ENCODE data around the gene MICAL3. TPM values are rescaled to one million over a fixed set of nuclear protein-coding genes. Genes with fewer than 3 reads are reported as not detected.
"Not testable (repeated sequence)": the region's sequence is repeated elsewhere in the genome, so short reads cannot be mapped to it uniquely, and the experiment has no call there.

MICAL3 gene
- total and polyA plus RNA-seq, 2 experiments from 2014 or later: 6.1 to 25.1 TPM

DNA sequence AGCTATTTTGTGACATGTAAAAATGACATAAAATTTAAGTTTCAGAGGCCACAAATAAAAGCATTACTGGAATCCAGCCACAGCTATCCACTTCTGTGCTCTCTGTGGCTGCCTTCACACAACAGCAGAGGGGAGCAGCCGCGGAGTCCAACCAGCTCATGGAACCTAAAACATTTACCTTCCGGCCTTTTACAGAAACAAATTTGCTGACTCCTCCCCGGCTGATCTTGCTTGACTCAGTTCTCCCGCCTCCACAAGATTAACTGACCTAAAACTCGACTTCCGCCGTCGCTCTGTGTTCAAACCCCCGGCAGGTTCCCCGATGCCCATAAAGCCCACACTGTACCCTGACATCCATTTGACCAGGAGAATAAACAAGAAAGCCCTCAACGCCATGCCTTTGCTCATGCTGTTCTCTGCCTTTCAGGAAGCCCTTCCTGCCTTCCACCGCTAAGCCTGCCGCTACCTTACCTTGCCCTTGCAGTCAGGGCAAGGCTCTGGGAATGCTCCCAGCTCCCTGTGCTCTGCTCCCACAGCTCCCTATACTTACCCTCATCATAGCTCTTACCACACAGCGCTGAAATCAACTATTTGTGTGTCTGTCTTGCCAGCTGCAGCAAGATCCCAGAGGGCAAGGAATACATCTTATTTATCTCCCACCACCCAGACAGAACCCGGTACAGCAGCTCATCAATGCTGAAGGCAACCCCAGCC lies 35.4 kb downstream of the MICAL3 start:
- no peaks in the 10 kb centered on the region for H3K9me2 ChIP-seq (ENCODE audit: insufficient read depth)
- no peak overlapping the region for H3K9ac ChIP-seq
- H3K27me3 ChIP-seq (replicated peaks; ENCODE audit: insufficient read depth): no peaks in the 10 kb centered on the region
- H3K4me3 ChIP-seq: no peak overlapping the region
- in situ Hi-C loops (cut with MboI): no loop called here
- H3K9me3 ChIP-seq (ENCODE audit: low read depth): no peaks in the 10 kb centered on the region
- no peaks in the 10 kb centered on the region for H3K36me3 ChIP-seq (ENCODE audit: low read depth)
- 89 to 91% methylated on average over 16 of the region's 16 CpGs for WGBS, 2 experiments (ENCODE audit: low coverage in 1 of 2, low lambda C conversion rate in 2 of 2, missing lambda C conversion rate in 2 of 2)
- H3K4me2 ChIP-seq (ENCODE audit: unreplicated experiment): no peak overlapping the region
- peaks cover 23% of the 10 kb centered on the region for H3K4me1 ChIP-seq (ENCODE audit: insufficient read depth)
- TF ChIP-seq EZH2 (IDR thresholded peaks at IDR 0.05; ENCODE audit: insufficient read depth, poor library complexity, severe bottlenecking) (no peak), EZH2phosphoT487 (IDR thresholded peaks at IDR 0.05; ENCODE audit: insufficient read depth, low read depth) (no peak)
- no peak for DNase-seq
- no peak overlapping the region for H3K27ac ChIP-seq
- H4K20me1 ChIP-seq (ENCODE audit: insufficient read depth): no peaks in the 10 kb centered on the region
- peaks cover 97% of the 10 kb centered on the region for H3K79me2 ChIP-seq (ENCODE audit: insufficient read depth)
- no peak overlapping the region for H2AFZ ChIP-seq
- H3F3A ChIP-seq (ENCODE audit: insufficient read depth): peaks cover 19% of the 10 kb centered on the region

DNA sequence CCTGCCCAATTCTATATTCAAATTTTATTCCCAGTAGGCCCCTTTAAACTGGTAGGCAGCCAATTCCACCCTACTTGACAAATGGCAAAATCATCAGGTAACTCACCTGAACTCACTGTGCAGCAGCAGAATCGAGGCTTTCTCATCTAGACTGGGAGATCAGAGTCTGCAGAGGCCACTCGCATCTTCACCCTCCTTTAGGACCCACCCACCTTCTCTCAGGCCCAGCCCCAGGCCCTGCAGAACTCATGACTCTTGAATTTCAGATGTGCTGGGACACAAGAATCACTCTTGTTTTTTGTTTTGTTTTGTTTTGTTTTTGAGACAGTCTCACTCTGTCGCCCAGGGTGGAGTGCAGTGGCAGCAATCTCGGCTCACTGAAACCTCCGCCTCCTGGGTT lies 38.8 kb downstream of the MICAL3 start:
- peaks cover 26% of the 10 kb centered on the region for H3K4me1 ChIP-seq (ENCODE audit: insufficient read depth)
- no peaks in the 10 kb centered on the region for H3K36me3 ChIP-seq (ENCODE audit: low read depth)
- DNase-seq: no peak
- no peak overlapping the region for H3K9ac ChIP-seq
- no peak overlapping the region for H3K4me3 ChIP-seq
- no peaks in the 10 kb centered on the region for H3K9me2 ChIP-seq (ENCODE audit: insufficient read depth)
- no peaks in the 10 kb centered on the region for H3K9me3 ChIP-seq (ENCODE audit: low read depth)
- H3K27ac ChIP-seq: peak overlapping the region; percentile 84
- 81 to 84% methylated on average over 5 of the region's 5 CpGs for WGBS, 2 experiments (ENCODE audit: low coverage in 1 of 2, low lambda C conversion rate in 2 of 2, missing lambda C conversion rate in 2 of 2)
- no peaks in the 10 kb centered on the region for H3K27me3 ChIP-seq (replicated peaks; ENCODE audit: insufficient read depth)
- peaks cover 19% of the 10 kb centered on the region for H3F3A ChIP-seq (ENCODE audit: insufficient read depth)
- no peak for TF ChIP-seq EZH2 (IDR thresholded peaks at IDR 0.05; ENCODE audit: insufficient read depth, poor library complexity, severe bottlenecking)
- TF ChIP-seq EZH2phosphoT487 (IDR thresholded peaks at IDR 0.05; ENCODE audit: insufficient read depth, low read depth): no peak
- in situ Hi-C loops (cut with MboI): no loop called here
- no peaks in the 10 kb centered on the region for H4K20me1 ChIP-seq (ENCODE audit: insufficient read depth)
- H3K4me2 ChIP-seq (ENCODE audit: unreplicated experiment): no peak overlapping the region
- H3K79me2 ChIP-seq (ENCODE audit: insufficient read depth): peaks cover 96% of the 10 kb centered on the region
- H2AFZ ChIP-seq: no peak overlapping the region

DNA sequence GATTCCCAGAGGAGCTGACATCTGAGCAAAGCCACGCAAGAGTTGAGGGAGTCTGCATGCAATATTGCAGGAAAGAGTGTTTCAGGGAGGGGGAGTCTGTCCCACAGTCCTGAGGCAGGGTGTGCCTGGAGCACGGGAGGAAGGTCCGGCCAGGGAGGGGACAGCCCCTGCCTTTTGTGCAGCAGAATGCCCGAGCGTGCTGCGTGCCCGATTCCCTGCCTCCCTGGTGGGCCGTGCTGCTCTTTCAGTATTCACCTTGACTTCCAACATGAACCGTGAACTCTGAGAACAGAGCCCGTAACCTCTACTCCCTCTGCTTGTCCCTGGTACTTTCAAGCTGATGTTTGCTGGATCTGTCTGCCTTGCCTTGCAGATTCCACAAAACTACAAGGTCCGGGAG lies 39.3 kb downstream of the MICAL3 start:
- peaks cover 19% of the 10 kb centered on the region for H3F3A ChIP-seq (ENCODE audit: insufficient read depth)
- H3K4me3 ChIP-seq; DNase-seq; H3K27ac ChIP-seq; H3K9me3 ChIP-seq (ENCODE audit: low read depth); H3K4me2 ChIP-seq (ENCODE audit: unreplicated experiment); H2AFZ ChIP-seq; H3K27me3 ChIP-seq (replicated peaks; ENCODE audit: insufficient read depth); H3K9me2 ChIP-seq (ENCODE audit: insufficient read depth); H3K9ac ChIP-seq; H3K36me3 ChIP-seq (ENCODE audit: low read depth); H4K20me1 ChIP-seq (ENCODE audit: insufficient read depth); in situ Hi-C loops (cut with MboI): not testable (repeated sequence)
- H3K4me1 ChIP-seq (ENCODE audit: insufficient read depth): peaks cover 31% of the 10 kb centered on the region
- peaks cover 96% of the 10 kb centered on the region for H3K79me2 ChIP-seq (ENCODE audit: insufficient read depth)
- 51 to 58% methylated on average over 11 of the region's 11 CpGs for WGBS, 2 experiments (ENCODE audit: low coverage in 1 of 2, low lambda C conversion rate in 2 of 2, missing lambda C conversion rate in 2 of 2)

DNA sequence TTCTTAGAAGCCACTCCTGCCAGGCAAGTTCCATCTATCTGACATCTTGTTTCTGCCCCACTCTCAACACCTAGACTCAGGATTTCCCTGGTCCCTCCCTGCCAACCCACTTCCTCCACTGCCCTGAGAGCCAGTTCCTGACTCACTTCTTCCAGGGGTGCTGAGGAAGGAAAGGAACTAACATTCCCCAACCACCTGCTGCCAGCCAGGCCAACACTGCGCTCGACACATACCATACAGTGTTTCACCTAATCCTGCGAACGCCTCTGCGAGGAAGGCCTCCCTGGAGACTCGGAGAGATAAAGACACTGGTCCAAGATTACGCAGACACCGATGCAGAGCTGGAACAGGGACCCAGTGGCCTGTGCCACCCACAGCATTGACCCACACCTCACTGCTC lies 40.2 kb downstream of the MICAL3 start:
- H3K4me1 ChIP-seq (ENCODE audit: insufficient read depth): peaks cover 30% of the 10 kb centered on the region
- peaks cover 19% of the 10 kb centered on the region for H3F3A ChIP-seq (ENCODE audit: insufficient read depth)
- no peak overlapping the region for H3K4me3 ChIP-seq
- no peak overlapping the region for H3K27ac ChIP-seq
- in situ Hi-C loops (cut with MboI): no loop called here
- no peaks in the 10 kb centered on the region for H3K36me3 ChIP-seq (ENCODE audit: low read depth)
- TF ChIP-seq EZH2 (IDR thresholded peaks at IDR 0.05; ENCODE audit: insufficient read depth, poor library complexity, severe bottlenecking): no peak
- TF ChIP-seq EZH2phosphoT487 (IDR thresholded peaks at IDR 0.05; ENCODE audit: insufficient read depth, low read depth): no peak
- no peaks in the 10 kb centered on the region for H3K27me3 ChIP-seq (replicated peaks; ENCODE audit: insufficient read depth)
- H3K9me3 ChIP-seq (ENCODE audit: low read depth): no peaks in the 10 kb centered on the region
- peak; percentile 36 for DNase-seq
- no peaks in the 10 kb centered on the region for H3K9me2 ChIP-seq (ENCODE audit: insufficient read depth)
- H3K4me2 ChIP-seq (ENCODE audit: unreplicated experiment): no peak overlapping the region
- H3K9ac ChIP-seq: no peak overlapping the region
- no peaks in the 10 kb centered on the region for H4K20me1 ChIP-seq (ENCODE audit: insufficient read depth)
- peaks cover 96% of the 10 kb centered on the region for H3K79me2 ChIP-seq (ENCODE audit: insufficient read depth)
- H2AFZ ChIP-seq: no peak overlapping the region
- 97 to 100% methylated on average over 6 to 8 of the region's 8 CpGs for WGBS, 2 experiments (ENCODE audit: low coverage in 1 of 2, low lambda C conversion rate in 2 of 2, missing lambda C conversion rate in 2 of 2)

Data from GM23248 (cell line).